ENCODE measurements around the gene GDF15.

GRCh38 chr19:18392417-18392816 lies 6.5 kb downstream of the GDF15 start:
- TF ChIP-seq CTCF (conservative IDR thresholded peaks at IDR 0.05) (no peak), EZH2 (IDR thresholded peaks at IDR 0.05; ENCODE audit: low read depth) (no peak)

All from PC-9 (cell line).